GM12873 (cell line): ENCODE results near the gene C4BPB.

ENCODE experiments used
- TF ChIP-seq, protein P1 (sequence below): IDR thresholded peaks from 2 replicates; pipeline ENCODE4 v1.5.1; 2012; ENCODE audit warnings: low read depth, mild to moderate bottlenecking, moderate library complexity, low read length, control low read depth; ENCODE audit not compliant: insufficient read depth; ENCODE audit errors: missing control alignments

The C4BPB gene

DNA sequence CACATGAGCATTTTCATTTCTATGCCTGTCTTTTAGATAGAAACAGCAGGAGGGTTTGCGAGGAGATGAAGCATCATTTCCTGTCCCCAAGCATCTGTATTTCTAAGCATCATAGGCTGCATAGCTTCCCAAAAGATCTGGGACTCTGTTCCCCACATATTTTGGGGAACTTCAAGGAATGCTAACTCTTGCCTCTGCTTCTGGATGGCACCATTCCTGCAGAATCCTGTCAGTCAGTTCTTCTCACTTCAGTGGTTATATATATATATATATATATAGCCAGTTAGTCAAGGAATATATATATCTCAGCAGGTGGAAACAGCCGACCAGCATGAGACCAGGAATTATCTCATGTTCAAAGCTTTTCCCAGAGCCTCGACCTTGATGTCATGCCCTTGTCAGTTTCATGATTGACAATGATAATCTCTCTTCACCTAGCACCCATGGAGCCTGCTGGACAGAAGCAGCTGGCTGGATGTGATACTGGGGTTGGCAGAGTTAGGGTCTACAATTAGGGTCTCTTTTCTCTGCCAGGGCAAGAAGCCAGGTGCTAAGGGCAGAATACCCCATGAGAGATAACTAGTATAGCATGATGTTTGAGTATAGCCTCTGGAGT lies 33.2 kb upstream of the C4BPB start:
- TF ChIP-seq, protein P1, sequence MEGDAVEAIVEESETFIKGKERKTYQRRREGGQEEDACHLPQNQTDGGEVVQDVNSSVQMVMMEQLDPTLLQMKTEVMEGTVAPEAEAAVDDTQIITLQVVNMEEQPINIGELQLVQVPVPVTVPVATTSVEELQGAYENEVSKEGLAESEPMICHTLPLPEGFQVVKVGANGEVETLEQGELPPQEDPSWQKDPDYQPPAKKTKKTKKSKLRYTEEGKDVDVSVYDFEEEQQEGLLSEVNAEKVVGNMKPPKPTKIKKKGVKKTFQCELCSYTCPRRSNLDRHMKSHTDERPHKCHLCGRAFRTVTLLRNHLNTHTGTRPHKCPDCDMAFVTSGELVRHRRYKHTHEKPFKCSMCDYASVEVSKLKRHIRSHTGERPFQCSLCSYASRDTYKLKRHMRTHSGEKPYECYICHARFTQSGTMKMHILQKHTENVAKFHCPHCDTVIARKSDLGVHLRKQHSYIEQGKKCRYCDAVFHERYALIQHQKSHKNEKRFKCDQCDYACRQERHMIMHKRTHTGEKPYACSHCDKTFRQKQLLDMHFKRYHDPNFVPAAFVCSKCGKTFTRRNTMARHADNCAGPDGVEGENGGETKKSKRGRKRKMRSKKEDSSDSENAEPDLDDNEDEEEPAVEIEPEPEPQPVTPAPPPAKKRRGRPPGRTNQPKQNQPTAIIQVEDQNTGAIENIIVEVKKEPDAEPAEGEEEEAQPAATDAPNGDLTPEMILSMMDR, result no peak

DNA sequence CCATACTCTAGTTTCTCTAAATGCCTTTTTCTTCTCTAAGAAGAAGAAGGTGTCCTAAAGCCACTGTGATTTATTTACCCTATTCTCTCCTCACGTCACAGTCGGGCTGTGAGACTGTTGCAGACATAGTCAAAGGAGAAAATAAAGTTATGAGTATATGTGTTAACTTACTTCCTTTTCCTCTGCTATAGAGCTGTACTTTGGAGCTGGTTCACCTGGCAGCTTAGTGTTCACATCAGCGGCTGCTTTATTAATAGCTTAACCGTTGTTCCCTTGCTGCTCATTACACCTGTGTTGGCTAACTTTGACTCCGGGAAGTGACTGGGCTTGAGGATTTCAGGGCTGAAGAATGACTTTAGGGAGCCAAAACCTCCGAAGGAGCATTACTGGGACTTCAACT lies 32.0 kb upstream of the C4BPB start:
- TF ChIP-seq, protein P1, result no peak

GRCh38 chr1:207058252-207058651 lies 30.4 kb upstream of the C4BPB start:
- TF ChIP-seq, protein P1, result no peak

- TF ChIP-seq, protein P1, result peak; percentile 38
These were observed 29.5 kb upstream of the C4BPB start for GRCh38 chr1:207058878-207059867.

DNA sequence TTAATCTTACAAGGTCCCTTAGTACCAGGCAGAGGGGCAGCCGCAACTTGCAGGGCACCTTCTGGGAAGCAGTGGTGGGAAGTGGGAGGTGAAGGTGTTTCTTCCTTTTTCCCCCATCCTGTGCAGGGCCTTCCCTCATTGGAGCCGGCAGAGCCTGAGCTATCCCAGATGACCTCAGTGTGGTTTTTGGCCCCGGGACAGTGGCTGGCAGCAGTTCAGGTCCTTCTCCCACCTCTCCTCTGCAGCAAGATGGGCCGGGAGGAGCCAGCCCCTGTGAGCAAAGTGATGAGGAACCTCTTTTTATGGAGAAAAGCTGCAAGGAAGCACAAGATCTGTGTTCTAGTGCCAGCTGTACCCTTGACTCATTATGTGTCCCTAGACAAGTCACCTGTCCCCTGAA lies 28.8 kb upstream of the C4BPB start:
- TF ChIP-seq, protein P1, result no peak

GRCh38 chr1:207060596-207060995 lies 28.1 kb upstream of the C4BPB start:
- TF ChIP-seq, protein P1, result no peak

DNA sequence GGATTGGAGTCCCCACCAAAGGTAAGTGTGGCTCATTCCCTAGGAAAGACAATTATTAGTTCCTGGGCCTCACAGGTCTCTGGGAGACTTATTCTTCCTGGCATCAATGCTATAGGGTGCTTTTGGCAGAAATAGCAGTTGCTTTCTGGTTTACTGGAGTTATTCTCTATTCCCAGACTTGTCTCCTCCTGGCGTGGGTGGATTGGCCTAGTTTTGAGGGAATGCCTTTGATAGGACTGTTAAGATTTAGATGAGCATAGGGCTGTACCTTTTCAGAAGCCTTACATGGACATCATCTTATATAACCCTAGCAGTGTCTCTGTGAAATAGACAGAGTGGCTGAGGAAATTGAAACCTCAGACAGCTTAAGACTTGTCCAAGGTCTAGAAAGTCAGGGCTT lies 26.6 kb upstream of the C4BPB start:
- TF ChIP-seq, protein P1, result no peak
